HG03135 (cell line): Measurements from ENCODE around the gene USP38.
"Not testable (repeated sequence)": the region's sequence is repeated elsewhere in the genome, so short reads cannot be mapped to it uniquely, and the experiment has no call there.

Experiments
- ATAC-seq: cut with Tn5 transposase; IDR thresholded peaks from one replicate; pipeline ENCODE4 v1.9.1; 2021; ENCODE audit warnings: mild to moderate bottlenecking, moderate library complexity; ENCODE audit not compliant: unreplicated experiment

The USP38 gene

DNA sequence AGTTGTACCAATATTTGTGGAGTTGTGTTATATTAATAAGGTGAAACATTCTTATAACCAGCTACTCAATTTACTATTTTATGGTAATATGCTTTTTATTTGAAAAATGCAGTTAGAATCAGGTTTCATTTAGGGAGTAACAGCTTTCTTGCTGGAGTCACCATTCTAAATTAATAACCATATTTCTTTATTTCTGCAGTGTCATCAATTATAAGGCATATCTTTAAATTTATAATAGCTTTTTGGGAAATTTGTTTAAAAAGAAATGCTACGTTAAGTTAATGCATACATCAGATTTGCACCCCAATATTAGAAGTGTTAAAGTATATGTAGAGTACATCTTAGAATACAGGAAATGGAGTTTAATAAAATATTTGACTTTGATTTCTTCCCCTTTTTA lies 18.9 kb downstream of the USP38 start:
- no peak for ATAC-seq

DNA sequence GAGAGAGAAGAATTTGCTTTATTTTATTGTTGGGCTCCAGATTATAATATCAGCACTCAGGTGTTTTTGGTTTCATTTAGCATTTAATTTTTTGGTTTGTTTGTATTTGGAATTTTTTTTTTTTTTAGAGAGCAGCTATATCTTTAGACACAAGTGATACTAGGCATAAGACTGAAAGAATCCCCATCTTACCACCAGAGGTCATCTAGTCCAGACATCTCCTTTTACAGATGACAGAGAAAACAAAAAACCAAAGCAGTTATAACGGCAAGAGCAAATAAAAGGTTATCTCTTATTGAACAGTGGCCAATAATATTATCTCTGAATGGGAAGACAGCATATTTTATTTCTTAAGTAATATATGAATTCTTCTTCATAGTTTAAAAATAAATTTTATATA lies 22.8 kb downstream of the USP38 start:
- ATAC-seq = no peak

DNA sequence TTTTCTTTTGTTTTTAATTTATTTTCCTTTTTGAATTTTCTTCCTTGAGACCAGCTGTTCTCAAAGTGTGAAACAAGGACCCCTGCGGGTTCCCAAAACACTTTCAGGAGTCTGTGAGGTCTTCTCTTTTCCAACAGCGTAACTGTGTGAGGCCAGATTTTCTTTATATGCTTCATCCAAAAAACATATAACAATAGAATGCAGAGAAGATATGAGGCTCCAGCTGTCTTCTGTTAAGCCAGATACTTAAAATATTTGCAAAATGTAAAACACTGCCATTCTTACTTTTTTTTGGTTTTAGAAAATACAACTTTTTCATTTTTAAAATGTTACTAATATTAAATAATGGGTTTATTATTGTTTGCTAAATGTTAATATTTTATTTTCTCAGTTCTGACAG lies 27.8 kb downstream of the USP38 start:
- ATAC-seq = no peak

DNA sequence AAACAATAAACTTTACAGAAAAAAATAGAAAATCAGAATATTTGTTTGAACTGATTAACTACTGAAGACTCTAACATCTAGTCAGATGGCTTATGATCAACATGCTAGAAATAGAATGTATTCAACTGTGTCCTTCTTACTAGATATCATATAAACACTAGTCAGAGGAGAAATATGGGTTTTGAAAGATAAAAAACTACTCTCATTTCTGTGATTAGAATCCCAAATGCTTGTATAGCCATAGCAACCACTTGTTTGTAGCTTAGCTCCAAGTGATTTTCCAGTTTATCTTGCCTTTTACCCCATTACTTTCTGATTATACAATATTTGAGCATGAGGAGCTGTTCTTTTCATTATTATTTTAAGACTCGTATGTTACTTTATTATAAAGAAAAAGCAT lies 31.2 kb downstream of the USP38 start:
- no peak for ATAC-seq

DNA sequence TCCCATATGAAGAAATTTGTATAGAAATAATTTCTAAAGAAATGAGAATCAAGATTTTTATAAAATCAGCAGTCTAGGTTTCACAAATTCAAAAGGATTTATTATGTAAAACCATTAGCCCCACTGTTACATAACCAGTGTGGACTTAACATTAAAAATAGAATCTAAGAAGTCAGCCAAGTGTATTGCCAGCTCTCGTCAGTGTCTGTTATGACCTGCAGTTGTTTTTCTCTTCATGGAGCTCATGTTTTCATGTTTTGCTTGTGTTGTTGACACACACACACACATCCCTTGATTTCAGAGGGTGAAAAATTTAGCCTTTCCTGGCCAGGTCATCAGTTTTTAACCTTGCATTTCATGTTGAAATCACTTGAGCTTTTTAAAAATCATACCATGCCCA lies 39.5 kb downstream of the USP38 start:
- ATAC-seq = no peak

DNA sequence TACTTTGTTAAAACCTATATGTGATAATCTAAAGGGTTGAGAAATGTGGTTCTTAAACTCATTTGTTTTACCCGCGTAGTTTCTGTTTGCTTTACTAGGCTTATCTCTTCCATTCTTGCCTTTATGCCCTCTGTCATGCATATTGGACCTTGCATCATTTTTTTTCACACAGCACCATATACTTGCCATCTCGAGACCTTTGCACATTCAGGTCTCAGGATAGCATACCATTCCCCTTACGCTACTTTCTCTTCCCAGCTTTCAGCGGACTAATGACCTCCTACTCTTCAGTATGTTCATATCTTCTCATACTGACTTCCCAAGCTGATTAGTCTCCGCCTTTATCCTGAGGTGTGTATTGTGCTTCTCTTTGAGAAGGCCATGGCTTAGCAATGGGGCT lies 40.5 kb downstream of the USP38 start:
- ATAC-seq = no peak

DNA sequence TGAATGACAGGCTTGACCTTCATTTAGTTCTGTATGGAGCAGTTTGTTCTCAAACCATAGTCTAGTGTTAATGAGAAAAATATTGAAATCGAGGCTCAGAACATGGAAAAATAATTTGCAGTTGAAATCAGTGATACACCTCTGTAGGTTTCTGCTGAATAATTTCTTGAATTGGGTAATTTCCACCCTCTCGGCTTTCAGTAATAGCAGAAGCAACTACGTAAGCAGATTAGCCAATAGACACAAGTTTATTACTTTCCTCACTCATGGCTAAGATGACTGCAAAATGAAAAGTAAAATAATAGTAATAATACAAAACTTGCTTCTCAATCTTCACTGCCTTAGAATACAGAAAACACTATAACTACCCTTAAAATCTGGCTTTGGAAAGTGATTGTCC lies 46.0 kb downstream of the USP38 start:
- no peak for ATAC-seq

DNA sequence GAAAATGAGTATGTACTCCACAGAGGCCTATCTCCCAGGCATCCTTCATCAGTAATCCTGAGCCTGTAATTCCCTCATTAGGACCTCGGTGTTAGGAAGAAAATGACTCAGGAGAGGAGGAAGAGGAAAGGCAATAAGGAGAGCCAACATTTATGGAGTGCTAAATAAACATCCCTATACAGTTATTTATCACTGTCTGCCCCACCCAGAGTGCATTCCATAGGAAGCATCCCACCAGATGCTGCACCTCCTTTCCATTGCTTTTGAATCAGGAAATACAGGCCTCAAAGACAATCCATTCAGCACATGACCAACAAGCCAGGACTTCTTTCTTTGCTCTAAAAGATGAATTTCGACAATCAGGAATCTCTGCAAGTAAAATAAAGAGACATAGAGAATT lies 47.6 kb downstream of the USP38 start:
- ATAC-seq = no peak

DNA sequence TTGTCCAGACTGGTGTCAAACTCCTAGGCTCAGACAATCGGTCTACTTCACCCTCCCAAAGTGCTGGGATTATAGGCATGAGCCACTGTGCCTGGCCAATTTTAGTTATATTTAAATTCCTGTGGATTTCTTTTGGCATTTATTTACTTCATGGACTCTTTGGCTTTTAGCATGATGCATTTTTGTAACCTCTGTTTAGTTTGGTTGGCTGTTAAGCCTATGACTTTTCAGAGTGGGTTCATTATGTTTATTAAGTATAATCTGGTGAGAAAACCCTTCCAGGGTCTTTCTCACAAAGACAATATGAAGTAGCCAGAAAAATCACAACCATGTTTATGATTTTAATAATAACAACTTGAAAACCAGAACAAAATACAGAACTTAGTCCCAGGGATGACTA lies 49.4 kb downstream of the USP38 start:
- ATAC-seq = no peak

DNA sequence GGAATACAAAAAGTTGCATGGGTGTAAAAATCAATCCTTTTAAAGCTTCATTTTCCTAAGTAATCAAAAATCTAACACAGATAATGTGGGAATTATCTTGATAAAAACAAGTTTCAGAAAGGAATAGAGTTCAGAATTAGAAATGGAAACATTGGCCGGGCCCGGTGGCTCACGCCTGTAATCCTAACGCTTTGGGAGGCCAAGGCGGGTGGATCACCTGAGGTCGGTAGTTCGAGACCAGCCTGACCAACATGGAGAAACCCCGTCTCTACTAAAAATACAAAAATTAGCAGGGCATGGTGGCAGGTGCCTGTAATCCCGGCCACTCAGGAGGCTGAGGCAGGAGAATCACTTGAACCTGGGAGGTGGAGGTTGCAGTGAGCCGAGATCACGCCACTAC lies 52.5 kb downstream of the USP38 start:
- ATAC-seq = not testable (repeated sequence)

DNA sequence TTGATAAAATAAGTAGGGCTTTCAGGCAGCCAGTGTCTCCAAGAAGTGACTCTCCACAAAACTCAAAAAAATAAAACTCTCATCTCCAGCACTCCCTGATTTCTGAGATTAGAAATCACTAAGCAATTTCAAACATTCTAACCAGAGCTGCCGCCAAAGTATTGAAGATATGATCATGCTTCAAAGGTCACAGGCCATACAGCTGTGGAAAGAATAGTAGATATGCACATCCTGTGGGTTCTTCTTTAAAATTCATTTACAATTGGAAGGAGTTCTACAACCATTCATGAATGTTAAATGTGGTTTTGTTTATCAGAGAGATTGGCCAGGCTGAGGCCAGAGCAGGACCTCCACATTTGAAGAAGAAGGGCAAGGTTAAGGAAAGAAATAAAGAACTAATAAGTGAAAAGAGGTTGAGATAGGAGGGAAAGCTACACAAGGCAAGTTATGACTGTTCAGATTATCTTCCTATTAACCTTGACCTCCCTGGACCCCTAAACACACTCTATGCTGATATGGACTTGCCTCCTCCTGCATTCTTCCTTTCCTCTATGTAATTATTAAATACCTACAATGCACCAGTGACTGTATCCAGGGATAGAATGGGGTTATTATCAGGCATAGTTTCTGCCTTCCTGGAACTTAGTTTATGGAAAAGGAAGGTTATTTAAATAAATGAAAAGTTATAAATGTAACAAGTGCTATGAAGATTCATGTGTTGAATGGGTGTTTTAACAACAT lies 56.4 kb downstream of the USP38 start:
- ATAC-seq = no peak

DNA sequence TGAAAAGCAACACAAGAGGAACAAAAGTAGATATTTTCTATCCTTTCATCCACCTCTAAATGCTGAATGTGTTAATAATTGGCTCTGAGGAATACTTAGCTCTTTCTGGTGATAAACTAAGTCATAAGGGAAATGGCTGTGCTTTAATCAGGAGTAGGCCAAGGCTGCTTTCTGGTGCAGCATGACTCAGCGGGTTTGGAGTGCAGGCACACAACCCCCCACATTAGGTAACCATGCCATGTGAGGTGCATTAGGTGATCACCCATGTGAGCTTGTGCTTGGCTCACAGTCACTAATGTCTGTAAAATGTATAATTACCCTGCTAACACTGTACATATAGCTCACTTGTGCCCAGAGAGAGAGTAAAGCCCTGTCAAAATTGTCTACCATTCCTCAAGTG lies 57.2 kb downstream of the USP38 start:
- no peak for ATAC-seq

DNA sequence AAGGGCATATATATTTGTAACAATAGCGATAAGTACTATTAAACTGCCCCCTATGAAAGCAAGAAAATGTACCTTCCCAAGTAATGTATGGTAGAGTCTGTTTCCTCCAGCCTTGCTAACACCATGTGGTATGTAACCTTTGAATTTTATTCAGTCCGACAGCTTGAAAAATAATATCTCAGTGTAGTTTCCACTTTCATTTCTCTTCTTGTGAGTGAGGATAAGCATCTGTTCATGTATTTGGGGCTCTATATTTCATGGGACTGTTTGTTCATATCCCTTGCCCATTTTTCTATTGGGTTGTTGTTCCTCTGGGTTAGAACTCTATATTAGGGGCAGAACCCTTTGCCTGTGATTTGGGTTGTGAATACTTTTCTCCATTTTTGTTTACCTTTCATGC lies 58.3 kb downstream of the USP38 start:
- ATAC-seq = no peak

DNA sequence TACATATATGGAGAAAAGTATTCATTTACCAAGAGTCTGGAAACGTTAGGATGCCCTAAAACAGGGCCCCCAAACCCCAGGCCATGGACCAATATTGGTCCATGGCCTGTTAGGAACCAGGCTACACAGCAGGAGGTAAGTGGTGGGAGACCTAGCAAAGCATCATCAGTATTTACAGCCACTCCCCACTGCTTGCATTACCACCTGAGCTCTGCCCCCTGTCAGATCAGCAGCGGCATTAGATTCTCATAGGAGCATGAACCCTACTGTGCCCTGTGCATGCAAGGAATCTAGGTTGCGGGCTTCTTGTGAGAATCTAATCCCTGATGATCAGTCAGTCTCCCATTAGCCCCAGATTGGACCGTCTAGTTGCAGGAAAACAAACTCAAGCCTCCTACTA lies 62.3 kb downstream of the USP38 start:
- no peak for ATAC-seq

DNA sequence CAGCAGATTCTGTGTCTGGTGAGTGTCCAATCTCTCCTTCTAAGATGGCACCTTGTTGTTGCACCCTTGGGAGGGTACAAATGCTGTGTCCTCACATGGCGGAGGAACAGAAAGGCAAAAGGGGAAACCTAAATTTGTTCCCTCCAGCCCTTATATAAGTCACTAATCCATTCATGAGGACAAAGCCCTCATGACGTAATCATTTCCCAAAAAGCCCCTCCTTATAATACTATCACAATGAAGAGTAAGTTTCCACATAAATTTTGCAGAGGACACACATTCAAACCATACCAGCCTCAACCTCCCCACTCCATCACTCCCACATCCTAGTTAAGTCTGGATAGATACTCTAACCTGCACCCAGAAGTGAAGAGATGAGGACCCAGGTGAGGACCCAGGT lies 63.1 kb downstream of the USP38 start:
- no peak for ATAC-seq

DNA sequence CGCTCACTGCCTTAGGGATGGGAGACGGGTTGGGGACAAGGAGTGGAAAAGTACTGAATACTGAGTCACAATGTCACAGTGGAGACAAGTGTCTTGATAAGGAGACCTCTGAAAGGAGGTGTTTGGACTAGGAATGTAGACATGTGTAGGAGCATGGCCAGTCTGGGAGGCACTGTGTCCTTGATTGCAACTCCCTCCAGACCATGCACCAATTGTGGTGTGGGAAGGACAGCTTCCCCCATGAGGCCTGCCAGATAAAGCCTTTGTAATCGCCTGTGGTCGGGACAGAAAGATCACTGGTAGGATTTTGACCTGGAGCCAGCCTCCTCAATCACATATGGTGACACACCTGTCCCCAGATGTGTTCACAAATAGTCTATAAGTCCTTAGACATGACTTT lies 64.1 kb downstream of the USP38 start:
- no peak for ATAC-seq

DNA sequence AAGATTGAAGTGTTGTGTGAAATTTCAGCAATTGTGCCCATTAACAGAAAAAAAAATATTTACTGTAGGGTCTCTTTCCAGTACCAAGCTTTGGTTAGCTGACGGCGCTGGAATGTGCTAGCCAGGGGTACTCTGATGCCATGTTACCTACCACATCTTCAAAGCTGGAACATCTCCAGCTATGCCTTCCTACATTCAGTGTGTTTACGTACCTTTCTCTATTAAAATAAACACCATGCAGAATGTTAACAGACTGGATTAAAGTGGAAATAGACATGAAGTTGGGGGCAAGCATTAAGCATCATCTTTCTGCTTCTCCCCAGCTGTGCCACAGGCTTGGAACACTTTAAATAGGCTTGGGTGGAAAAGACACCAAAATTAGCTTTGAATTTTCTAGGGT lies 65.9 kb downstream of the USP38 start:
- no peak for ATAC-seq

DNA sequence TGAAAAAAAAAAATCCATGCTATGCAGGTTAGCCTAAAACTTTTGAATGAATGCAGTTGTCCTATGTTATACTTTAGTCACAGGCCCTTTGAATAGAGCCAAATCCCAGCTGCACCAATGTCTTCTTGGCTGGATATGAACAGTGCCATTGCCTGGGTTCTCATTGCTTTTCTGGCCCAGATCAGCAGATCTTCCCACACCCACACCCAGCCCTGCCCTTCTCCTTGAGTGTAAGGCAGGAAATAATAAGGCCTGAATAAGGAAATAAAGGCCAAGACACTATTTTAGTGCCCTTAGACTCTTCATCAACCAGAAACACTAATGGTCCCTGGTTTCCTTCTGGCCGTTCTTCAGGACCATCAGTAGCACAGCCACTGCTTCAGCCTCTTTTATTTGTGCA lies 66.6 kb downstream of the USP38 start:
- no peak for ATAC-seq

DNA sequence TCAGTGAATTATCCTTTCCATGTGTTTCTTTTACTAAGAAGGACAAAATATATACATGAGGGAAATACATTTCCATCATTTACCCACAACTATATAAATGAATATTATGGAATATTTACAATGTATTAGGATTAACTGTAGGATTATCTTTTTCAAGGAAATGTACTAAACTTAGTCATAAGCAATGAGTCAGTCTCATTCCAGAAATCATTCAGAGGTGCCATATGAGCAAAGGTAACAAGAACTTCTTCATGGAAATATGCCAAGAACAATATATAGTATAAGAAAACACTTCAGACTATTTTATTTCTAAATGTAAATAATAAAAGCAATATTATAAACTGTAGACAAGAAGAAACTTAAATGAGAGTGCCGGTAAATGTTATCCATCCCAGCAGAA lies 67.1 kb downstream of the USP38 start:
- ATAC-seq = no peak

DNA sequence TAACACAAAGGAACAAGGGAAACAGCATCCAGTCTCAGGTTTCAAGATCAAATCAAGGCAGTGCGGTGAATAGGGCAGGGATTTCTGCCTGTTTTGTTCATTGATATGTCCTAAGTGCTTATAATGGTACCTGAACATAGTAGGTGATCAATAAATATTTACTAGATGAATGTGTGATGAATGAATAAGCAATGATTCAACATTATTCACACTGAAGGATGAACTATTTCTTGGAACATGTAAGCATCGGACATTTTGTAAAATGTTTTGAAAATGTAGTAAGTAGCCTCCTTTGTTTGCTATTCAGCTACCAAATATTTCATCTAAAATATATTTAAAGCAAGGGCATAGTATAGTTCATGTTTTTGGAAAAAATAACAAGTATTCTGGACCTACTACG lies 67.8 kb downstream of the USP38 start:
- ATAC-seq = no peak

DNA sequence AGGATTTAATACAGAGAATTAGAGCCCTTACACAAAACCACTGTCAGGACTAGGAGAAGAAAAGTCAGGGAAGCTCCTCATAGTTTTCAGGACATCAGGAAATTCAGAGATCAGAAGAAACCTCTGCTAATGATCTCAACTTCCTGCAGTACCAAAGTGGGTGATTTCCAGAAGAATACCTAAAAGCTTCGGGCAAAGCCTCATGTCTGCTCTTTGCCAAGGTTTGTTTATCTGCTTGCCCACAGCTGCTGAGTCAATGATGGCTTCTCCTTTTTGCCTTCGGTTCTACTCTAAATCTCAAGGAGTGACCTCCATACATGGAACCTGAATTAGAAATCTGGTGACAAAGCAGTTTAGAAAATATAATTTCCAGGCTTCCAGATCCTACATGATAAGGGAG lies 68.4 kb downstream of the USP38 start:
- no peak for ATAC-seq

DNA sequence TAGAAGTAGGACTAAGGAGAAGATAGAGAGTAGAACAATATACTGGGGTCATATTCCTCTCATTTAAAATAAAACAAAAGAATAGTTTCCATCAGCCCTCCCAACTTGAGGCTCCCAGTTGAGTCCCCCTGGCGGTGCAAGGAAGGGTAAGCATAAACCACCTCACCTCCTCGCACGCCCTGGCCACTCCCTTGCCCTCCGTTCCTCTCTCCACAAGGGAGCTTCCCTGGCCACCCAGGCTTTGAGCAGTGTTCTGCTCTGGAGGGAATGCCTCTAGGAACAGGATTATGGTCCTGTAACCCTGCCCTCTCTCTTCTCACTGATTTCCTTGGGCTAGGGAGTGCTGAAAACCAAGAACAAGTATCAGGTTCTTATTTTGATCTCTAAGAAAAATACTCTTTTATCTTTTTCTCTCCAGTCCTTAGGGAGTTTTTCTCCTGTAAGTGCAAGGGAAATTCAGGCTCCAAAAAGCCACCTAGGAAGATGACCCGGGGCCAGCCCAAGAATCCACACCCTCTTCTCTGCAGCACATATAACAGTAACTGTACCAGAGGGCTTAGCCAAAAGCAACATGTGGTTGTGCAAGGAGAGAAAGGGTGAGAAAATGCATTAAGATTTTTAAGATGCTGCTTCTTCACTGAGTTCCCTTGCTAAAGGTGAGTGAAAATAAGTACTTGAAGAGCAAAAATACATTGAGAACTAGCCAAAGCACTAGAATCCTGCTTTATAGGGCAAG lies 69.9 kb downstream of the USP38 start:
- no peak for ATAC-seq

DNA sequence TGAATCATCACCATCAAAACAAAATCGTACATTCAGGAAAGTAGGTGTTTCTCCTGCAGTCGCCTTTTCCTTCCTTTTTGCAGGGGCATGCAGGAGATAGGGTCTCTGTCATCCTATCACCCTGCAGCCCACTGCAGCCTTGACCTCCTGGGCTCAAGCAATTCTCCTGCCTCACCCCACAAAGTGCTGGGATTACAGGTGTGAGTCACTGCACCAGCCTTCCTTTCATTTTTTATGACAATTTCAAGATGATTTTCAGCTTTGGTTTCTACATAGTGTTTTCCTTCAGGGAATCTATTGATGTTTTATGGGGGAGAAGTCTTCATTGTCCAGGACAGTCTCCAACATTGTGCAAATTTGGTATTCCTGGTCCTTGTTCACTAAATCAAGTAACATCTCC lies 71.7 kb downstream of the USP38 start:
- no peak for ATAC-seq
